Activated B cell treated with CpG ODN at 0.5 μM for 24 hours (primary cell): ENCODE measurements around the gene ZC3H18. TPM values are rescaled to one million over a fixed set of nuclear protein-coding genes. Genes with fewer than 3 reads are reported as not detected.

Source experiments
- ATAC-seq: fragments of 200-7000 bp; cut with Tn5 transposase; one replicate; pipeline ENCODE4 v1.10.0; 2021; ENCODE audit warnings: low read depth, mild to moderate bottlenecking, moderate library complexity
- CTCF ChIA-PET: fragments of 350-600 bp; sonication (Branson Sonifier 250); formaldehyde crosslinking; loops from one replicate; lab custom pipeline; 2021; ENCODE audit warnings: antibody characterized with exemption; lab: Charles Lee
- POLR2A ChIA-PET: fragments of 350-600 bp; sonication (Branson Sonifier 250); formaldehyde crosslinking; loops from one replicate; lab custom pipeline; 2021; ENCODE audit warnings: antibody characterized with exemption; lab: Charles Lee
- DNase-seq: peaks from one replicate; pipeline ENCODE4 v3.0.0; 2022
- H3K27ac Mint-ChIP-seq: one replicate; pipeline ENCODE4 v1.8.0; 2020; ENCODE audit warnings: mixed read lengths
- H3K27me3 Mint-ChIP-seq: one replicate; pipeline ENCODE4 v1.8.0; 2021; ENCODE audit warnings: mixed read lengths
- H3K36me3 Mint-ChIP-seq: one replicate; pipeline ENCODE4 v1.8.0; 2021; ENCODE audit warnings: low read depth, mixed read lengths
- H3K4me1 Mint-ChIP-seq: one replicate; pipeline ENCODE4 v1.8.0; 2021; ENCODE audit warnings: mixed read lengths
- H3K4me3 Mint-ChIP-seq: one replicate; pipeline ENCODE4 v1.8.0; 2020; ENCODE audit warnings: mild to moderate bottlenecking, mixed read lengths
- H3K9me3 Mint-ChIP-seq: one replicate; pipeline ENCODE4 v1.8.0; 2020; ENCODE audit warnings: mixed read lengths
- CTCF ChIP-seq: fragments of 200-600 bp; IDR thresholded peaks from one replicate; pipeline ENCODE4 v1.8.0; 2022; ENCODE audit warnings: antibody characterized with exemption, mild to moderate bottlenecking
- intact Hi-C: fragments of 100-400 bp; cut with micrococcal nuclease; formaldehyde crosslinking; loops from one replicate; pipeline ENCODE4 v1.15.1; 2024
- total RNA-seq: library from RNA; stranded (reverse); gene quantifications from 2 replicates; pipeline ENCODE4 v1.2.3, GENCODE V29; 2022

The ZC3H18 gene
- total RNA-seq, 1 donor from 2014 or later: 74.2 TPM

GRCh38 chr16:88580371-88580770 lies 10.2 kb downstream of the ZC3H18 start:
- Mint-ChIP-seq H3K27me3 (no peaks in the 10 kb centered on the region), H3K27ac (no peak overlapping the region), H3K4me3 (no peak overlapping the region), H3K36me3 (peaks cover 71% of the 10 kb centered on the region), H3K9me3 (no peaks in the 10 kb centered on the region), H3K4me1 (peaks cover 7% of the 10 kb centered on the region)
- POLR2A ChIA-PET: no interaction called here
- CTCF ChIA-PET: no interaction called here
- ATAC-seq (no peak), DNase-seq (no peak)
- no peak for TF ChIP-seq CTCF
- intact Hi-C loops: no loop called here

GRCh38 chr16:88581033-88581432 lies 10.8 kb downstream of the ZC3H18 start:
- Mint-ChIP-seq H3K4me3 (no peak overlapping the region), H3K4me1 (peaks cover 10% of the 10 kb centered on the region), H3K27ac (no peak overlapping the region), H3K9me3 (no peaks in the 10 kb centered on the region), H3K36me3 (peaks cover 72% of the 10 kb centered on the region), H3K27me3 (no peaks in the 10 kb centered on the region)
- CTCF ChIA-PET: no interaction called here
- intact Hi-C loops: no loop called here
- ATAC-seq (no peak), DNase-seq (no peak)
- TF ChIP-seq CTCF: no peak
- POLR2A ChIA-PET: no interaction called here

- no peaks in the 10 kb centered on the region for H3K9me3 Mint-ChIP-seq
- no peak for TF ChIP-seq CTCF
- H3K27ac Mint-ChIP-seq: no peak overlapping the region
- peaks cover 10% of the 10 kb centered on the region for H3K4me1 Mint-ChIP-seq
- CTCF ChIA-PET: no interaction called here
- POLR2A ChIA-PET: no interaction called here
- DNase-seq: no peak
- no peak overlapping the region for H3K4me3 Mint-ChIP-seq
- no peaks in the 10 kb centered on the region for H3K27me3 Mint-ChIP-seq
- intact Hi-C loops: no loop called here
- peaks cover 71% of the 10 kb centered on the region for H3K36me3 Mint-ChIP-seq
- no peak for ATAC-seq
Observed at GRCh38 chr16:88582912-88583575, 12.8 kb downstream of the ZC3H18 start.

GRCh38 chr16:88584676-88585075 lies 14.5 kb downstream of the ZC3H18 start:
- Mint-ChIP-seq H3K4me3 (no peak overlapping the region), H3K9me3 (no peaks in the 10 kb centered on the region), H3K4me1 (peaks cover 8% of the 10 kb centered on the region), H3K36me3 (peaks cover 73% of the 10 kb centered on the region), H3K27ac (no peak overlapping the region), H3K27me3 (no peaks in the 10 kb centered on the region)
- TF ChIP-seq CTCF: no peak
- intact Hi-C loops: no loop called here
- ATAC-seq: no peak
- DNase-seq: no peak
- ChIA-PET CTCF (no interaction called here), POLR2A (no interaction called here)

GRCh38 chr16:88585269-88585668 lies 15.1 kb downstream of the ZC3H18 start:
- no peak for ATAC-seq
- Mint-ChIP-seq H3K27ac (no peak overlapping the region), H3K4me3 (no peak overlapping the region), H3K4me1 (peaks cover 8% of the 10 kb centered on the region), H3K36me3 (peaks cover 74% of the 10 kb centered on the region), H3K27me3 (no peaks in the 10 kb centered on the region), H3K9me3 (no peaks in the 10 kb centered on the region)
- TF ChIP-seq CTCF: no peak
- DNase-seq: no peak
- intact Hi-C loops: no loop called here
- CTCF ChIA-PET: no interaction called here
- POLR2A ChIA-PET: interaction anchor here (1.1 kb wide), 1 partner anchor 15 kb away, joined by 3 read pairs; the partner anchor contains the start of gene ZC3H18
